ENCODE measurements around the gene HAPSTR1.

Gene HAPSTR1

GRCh38 chr16:9123401-9123800 is 32.0 kb downstream of the HAPSTR1 start:
- H3K4me3 Mint-ChIP-seq, result no peak overlapping the region
- H3K9me3 Mint-ChIP-seq, result no peaks in the 10 kb centered on the region
- no peak overlapping the region for H3K27ac Mint-ChIP-seq (ENCODE audit: low read depth)
- H3K27me3 Mint-ChIP-seq, result no peaks in the 10 kb centered on the region
- ATAC-seq (replicated peaks; ENCODE audit: extremely low read depth, poor library complexity, severe bottlenecking) (no peak), DNase-seq (ENCODE audit: low spot score in 2 of 2) (no peak)
- peaks cover 30% of the 10 kb centered on the region for H3K36me3 Mint-ChIP-seq (ENCODE audit: insufficient read depth)
- peaks cover 69% of the 10 kb centered on the region for H3K4me1 Mint-ChIP-seq

GRCh38 chr16:9123871-9124270 is 32.4 kb downstream of the HAPSTR1 start:
- Mint-ChIP-seq H3K4me1 (peaks cover 71% of the 10 kb centered on the region), H3K27ac (ENCODE audit: low read depth) (peak overlapping the region; percentile 22), H3K9me3 (no peaks in the 10 kb centered on the region), H3K27me3 (no peaks in the 10 kb centered on the region), H3K36me3 (ENCODE audit: insufficient read depth) (peaks cover 27% of the 10 kb centered on the region), H3K4me3 (no peak overlapping the region)
- DNase-seq (ENCODE audit: low spot score in 2 of 2), result no peak
- ATAC-seq (replicated peaks; ENCODE audit: extremely low read depth, poor library complexity, severe bottlenecking), result no peak

DNA sequence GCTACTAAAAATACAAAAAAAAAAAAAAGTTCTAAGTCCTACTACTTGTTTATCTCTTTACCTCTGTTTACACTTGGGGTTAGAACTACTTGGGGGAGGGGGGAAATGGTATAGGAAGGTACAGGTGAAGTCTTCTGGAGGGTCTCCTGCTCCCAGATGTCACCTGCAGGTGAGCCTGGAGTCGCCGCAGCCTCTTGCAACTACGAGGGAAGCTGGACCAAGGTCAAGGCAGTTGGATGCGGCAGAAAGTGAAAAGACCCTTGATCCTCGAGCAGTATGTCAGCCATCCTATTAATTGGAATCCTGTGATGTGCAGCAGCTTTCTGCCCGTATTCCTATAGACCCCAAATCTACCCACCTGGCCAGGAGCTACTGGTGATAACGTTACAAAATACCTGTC is 33.0 kb downstream of the HAPSTR1 start:
- Mint-ChIP-seq H3K4me1 (peaks cover 70% of the 10 kb centered on the region), H3K36me3 (ENCODE audit: insufficient read depth) (peaks cover 24% of the 10 kb centered on the region), H3K27me3 (no peaks in the 10 kb centered on the region), H3K9me3 (no peaks in the 10 kb centered on the region), H3K27ac (ENCODE audit: low read depth) (peak overlapping the region; percentile 22), H3K4me3 (no peak overlapping the region)
- ATAC-seq (replicated peaks; ENCODE audit: extremely low read depth, poor library complexity, severe bottlenecking) (no peak), DNase-seq (ENCODE audit: low spot score in 2 of 2) (no peak)

GRCh38 chr16:9124908-9125584 is 33.6 kb downstream of the HAPSTR1 start:
- Mint-ChIP-seq H3K27ac (ENCODE audit: low read depth) (peak overlapping the region; percentile 22), H3K27me3 (no peaks in the 10 kb centered on the region), H3K4me3 (no peak overlapping the region), H3K36me3 (ENCODE audit: insufficient read depth) (peaks cover 22% of the 10 kb centered on the region), H3K9me3 (no peaks in the 10 kb centered on the region), H3K4me1 (peaks cover 64% of the 10 kb centered on the region)
- DNase-seq (ENCODE audit: low spot score in 2 of 2) (no peak), ATAC-seq (replicated peaks; ENCODE audit: extremely low read depth, poor library complexity, severe bottlenecking) (no peak)

GRCh38 chr16:9125658-9126505 is 34.4 kb downstream of the HAPSTR1 start:
- no peaks in the 10 kb centered on the region for H3K9me3 Mint-ChIP-seq
- H3K27me3 Mint-ChIP-seq, result no peaks in the 10 kb centered on the region
- peaks cover 21% of the 10 kb centered on the region for H3K36me3 Mint-ChIP-seq (ENCODE audit: insufficient read depth)
- peak; percentile 41 for ATAC-seq (replicated peaks; ENCODE audit: extremely low read depth, poor library complexity, severe bottlenecking)
- peak overlapping the region; percentile 21 for H3K4me3 Mint-ChIP-seq
- peak overlapping the region; percentile 92 for H3K27ac Mint-ChIP-seq (ENCODE audit: low read depth)
- H3K4me1 Mint-ChIP-seq, result peaks cover 62% of the 10 kb centered on the region
- no peak for DNase-seq (ENCODE audit: low spot score in 2 of 2)

DNA sequence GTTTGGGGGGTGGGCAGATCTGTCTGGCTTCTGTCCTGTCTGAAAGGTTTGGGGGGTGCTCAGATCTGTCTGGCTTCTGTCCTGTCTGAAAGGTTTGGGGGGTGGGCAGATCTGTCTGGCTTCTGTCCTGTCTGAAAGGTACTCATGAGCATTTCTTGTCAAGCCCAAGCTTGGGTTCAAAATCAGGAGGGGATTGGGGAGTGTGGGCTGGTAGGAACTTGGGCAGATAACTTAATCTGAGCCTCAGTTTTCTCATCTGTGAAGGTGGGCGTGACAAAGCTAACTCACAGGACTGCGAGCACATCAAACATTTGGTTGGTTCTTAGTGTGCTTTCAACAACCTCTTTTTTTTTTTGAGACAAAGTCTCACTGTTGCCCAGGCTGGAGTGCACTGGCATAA is 35.2 kb downstream of the HAPSTR1 start:
- ATAC-seq (replicated peaks; ENCODE audit: extremely low read depth, poor library complexity, severe bottlenecking), result no peak
- peaks cover 62% of the 10 kb centered on the region for H3K4me1 Mint-ChIP-seq

GRCh38 chr16:9128346-9129342 is 37.2 kb downstream of the HAPSTR1 start:
- DNase-seq (ENCODE audit: low spot score in 2 of 2), result no peak
- Mint-ChIP-seq H3K27ac (ENCODE audit: low read depth) (peak overlapping the region; percentile 92), H3K9me3 (no peaks in the 10 kb centered on the region), H3K36me3 (ENCODE audit: insufficient read depth) (peaks cover 18% of the 10 kb centered on the region), H3K4me1 (peaks cover 51% of the 10 kb centered on the region), H3K27me3 (no peaks in the 10 kb centered on the region), H3K4me3 (peak overlapping the region; percentile 73)
- no peak for ATAC-seq (replicated peaks; ENCODE audit: extremely low read depth, poor library complexity, severe bottlenecking)

More for the DNA sequence above, 35.2 kb downstream of the HAPSTR1 start:
- Mint-ChIP-seq H3K27ac (ENCODE audit: low read depth) (peak overlapping the region; percentile 92), H3K36me3 (ENCODE audit: insufficient read depth) (peaks cover 19% of the 10 kb centered on the region), H3K4me3 (peak overlapping the region; percentile 73), H3K9me3 (no peaks in the 10 kb centered on the region), H3K27me3 (no peaks in the 10 kb centered on the region)
- no peak for DNase-seq (ENCODE audit: low spot score in 2 of 2)

DNA sequence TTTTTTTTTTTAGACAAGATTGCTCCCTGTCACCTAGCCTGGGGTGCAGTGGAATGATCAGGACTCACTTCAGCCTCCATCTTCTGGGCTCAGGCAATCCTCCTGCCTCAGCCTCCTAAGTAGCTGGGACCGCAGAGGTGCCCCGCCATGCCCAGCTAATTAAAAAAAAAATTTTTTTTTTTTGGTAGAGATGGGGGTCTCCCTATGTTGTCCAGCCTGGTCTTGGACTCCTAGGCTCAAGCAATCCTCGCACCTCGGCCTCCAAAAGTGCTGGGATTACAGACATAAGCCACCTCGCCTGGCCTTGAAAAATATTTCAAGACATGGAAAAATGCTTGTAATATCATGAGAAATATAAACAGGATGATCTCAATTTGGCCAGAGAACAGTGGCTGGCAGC is 42.9 kb downstream of the HAPSTR1 start:
- Mint-ChIP-seq H3K27ac (ENCODE audit: low read depth) (no peak overlapping the region), H3K27me3 (no peaks in the 10 kb centered on the region), H3K9me3 (no peaks in the 10 kb centered on the region), H3K36me3 (ENCODE audit: insufficient read depth) (peaks cover 5% of the 10 kb centered on the region), H3K4me3 (no peak overlapping the region), H3K4me1 (peaks cover 29% of the 10 kb centered on the region)
- ATAC-seq (replicated peaks; ENCODE audit: extremely low read depth, poor library complexity, severe bottlenecking) (no peak), DNase-seq (ENCODE audit: low spot score in 2 of 2) (no peak)

- ATAC-seq (replicated peaks; ENCODE audit: extremely low read depth, poor library complexity, severe bottlenecking) (peak; percentile 68), DNase-seq (ENCODE audit: low spot score in 2 of 2) (peak; percentile 23 to 44)
- Mint-ChIP-seq H3K9me3 (no peaks in the 10 kb centered on the region), H3K27me3 (no peaks in the 10 kb centered on the region), H3K36me3 (ENCODE audit: insufficient read depth) (peaks cover 5% of the 10 kb centered on the region), H3K4me3 (no peak overlapping the region), H3K4me1 (peaks cover 31% of the 10 kb centered on the region), H3K27ac (ENCODE audit: low read depth) (peak overlapping the region; percentile 9)
These were observed 43.3 kb downstream of the HAPSTR1 start for GRCh38 chr16:9134739-9135138.

- peak overlapping the region; percentile 84 for H3K27ac Mint-ChIP-seq (ENCODE audit: low read depth)
These were observed 44.4 kb downstream of the HAPSTR1 start for GRCh38 chr16:9135797-9136196.

DNA sequence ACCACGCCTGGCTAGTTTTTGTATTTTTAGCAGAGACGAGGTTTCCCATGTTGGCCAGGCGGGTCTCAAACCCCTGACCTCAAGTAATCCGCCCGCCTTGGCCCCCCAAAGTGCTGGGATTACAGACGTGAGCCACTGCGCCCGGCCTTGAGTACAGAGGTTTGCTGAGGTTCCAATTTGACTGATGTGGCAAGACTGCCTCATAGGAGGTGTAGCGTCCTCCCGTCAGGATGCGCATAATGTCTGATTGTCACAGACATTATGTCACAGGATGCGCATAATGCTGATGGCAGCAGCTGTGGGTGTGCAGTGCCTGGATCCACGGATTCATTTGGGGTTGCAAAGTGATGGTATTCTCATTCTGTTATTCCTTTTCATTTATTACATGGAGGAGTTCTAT is 45.2 kb downstream of the HAPSTR1 start:
- ATAC-seq (replicated peaks; ENCODE audit: extremely low read depth, poor library complexity, severe bottlenecking), result no peak

More at GRCh38 chr16:9135797-9136196, 44.4 kb downstream of the HAPSTR1 start:
- H3K27me3 Mint-ChIP-seq, result no peaks in the 10 kb centered on the region
- H3K4me1 Mint-ChIP-seq, result peaks cover 36% of the 10 kb centered on the region
- ATAC-seq (replicated peaks; ENCODE audit: extremely low read depth, poor library complexity, severe bottlenecking), result no peak
- no peak overlapping the region for H3K4me3 Mint-ChIP-seq
- DNase-seq (ENCODE audit: low spot score in 2 of 2), result no peak
- peaks cover 5% of the 10 kb centered on the region for H3K36me3 Mint-ChIP-seq (ENCODE audit: insufficient read depth)
- H3K9me3 Mint-ChIP-seq, result no peaks in the 10 kb centered on the region

GRCh38 chr16:9138021-9138680 is 46.7 kb downstream of the HAPSTR1 start:
- DNase-seq (ENCODE audit: low spot score in 2 of 2) (no peak), ATAC-seq (replicated peaks; ENCODE audit: extremely low read depth, poor library complexity, severe bottlenecking) (no peak)
- no peak overlapping the region for H3K4me3 Mint-ChIP-seq
- no peaks in the 10 kb centered on the region for H3K9me3 Mint-ChIP-seq
- no peaks in the 10 kb centered on the region for H3K36me3 Mint-ChIP-seq (ENCODE audit: insufficient read depth)
- no peaks in the 10 kb centered on the region for H3K27me3 Mint-ChIP-seq
- H3K27ac Mint-ChIP-seq (ENCODE audit: low read depth), result peak overlapping the region; percentile 79
- H3K4me1 Mint-ChIP-seq, result peaks cover 35% of the 10 kb centered on the region

More for the DNA sequence above, 45.2 kb downstream of the HAPSTR1 start:
- Mint-ChIP-seq H3K27ac (ENCODE audit: low read depth) (no peak overlapping the region), H3K9me3 (no peaks in the 10 kb centered on the region), H3K36me3 (ENCODE audit: insufficient read depth) (peaks cover 5% of the 10 kb centered on the region), H3K27me3 (no peaks in the 10 kb centered on the region), H3K4me3 (no peak overlapping the region), H3K4me1 (peaks cover 36% of the 10 kb centered on the region)
- DNase-seq (ENCODE audit: low spot score in 2 of 2), result no peak

All from central memory CD8-positive, alpha-beta T cell (primary cell).